SW 1271 (cell line): Measurements from ENCODE around the gene SLC2A4RG.
A peak's percentile ranks its signal among the peaks of the same experiment; 100 is the strongest.
"Not testable (repeated sequence)": the region's sequence is repeated elsewhere in the genome, so short reads cannot be mapped to it uniquely, and the experiment has no call there.

Source experiments
- DNase-seq, 2 experiments: peaks; one replicate each; lab custom pipeline; 2025; lab: John Stamatoyannopoulos, UW

SLC2A4RG gene

GRCh38 chr20:63712191-63712590 lies 27.4 kb upstream of the SLC2A4RG start:
- DNase-seq: no peak

DNA sequence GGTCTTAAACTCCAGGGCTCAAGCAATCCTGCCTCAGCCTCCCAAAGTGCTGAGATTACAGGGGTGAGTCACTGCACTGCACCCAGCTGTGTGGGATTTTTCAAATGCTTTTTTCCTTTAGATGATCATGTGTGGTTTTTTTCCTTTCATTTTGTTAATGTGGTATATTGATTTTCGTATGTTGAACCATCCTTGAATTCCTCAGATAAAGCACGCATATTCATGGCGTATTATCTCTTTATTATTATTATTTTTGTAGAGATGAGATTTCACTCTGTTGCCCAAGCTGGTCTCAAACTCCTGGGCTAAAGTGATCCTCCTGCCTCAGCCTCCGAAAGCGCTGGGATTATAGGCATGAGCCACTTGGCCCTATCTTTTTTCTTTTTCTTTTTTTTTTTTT lies 24.7 kb upstream of the SLC2A4RG start:
- no peak for DNase-seq

DNA sequence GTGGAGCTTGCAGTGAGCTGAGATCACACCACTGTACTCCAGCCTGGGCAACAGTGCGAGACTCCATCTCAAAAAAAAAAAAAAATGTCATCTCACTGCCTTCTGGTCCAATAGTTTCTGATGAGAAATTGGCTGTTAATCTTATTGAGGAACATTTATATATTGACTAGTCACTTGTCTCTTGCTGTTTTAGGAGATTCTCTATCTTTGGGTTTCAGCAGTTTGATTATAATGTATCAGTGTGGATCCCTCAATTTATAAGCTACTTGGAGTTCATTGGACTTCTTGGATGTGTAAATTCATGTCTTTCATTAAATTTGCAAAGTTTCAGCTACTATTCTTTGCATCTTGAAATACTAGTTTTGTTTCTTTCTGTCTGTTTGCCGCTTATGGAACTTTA lies 20.6 kb upstream of the SLC2A4RG start:
- no peak for DNase-seq

GRCh38 chr20:63722967-63723622 lies 16.5 kb upstream of the SLC2A4RG start:
- not testable (repeated sequence) for DNase-seq

DNA sequence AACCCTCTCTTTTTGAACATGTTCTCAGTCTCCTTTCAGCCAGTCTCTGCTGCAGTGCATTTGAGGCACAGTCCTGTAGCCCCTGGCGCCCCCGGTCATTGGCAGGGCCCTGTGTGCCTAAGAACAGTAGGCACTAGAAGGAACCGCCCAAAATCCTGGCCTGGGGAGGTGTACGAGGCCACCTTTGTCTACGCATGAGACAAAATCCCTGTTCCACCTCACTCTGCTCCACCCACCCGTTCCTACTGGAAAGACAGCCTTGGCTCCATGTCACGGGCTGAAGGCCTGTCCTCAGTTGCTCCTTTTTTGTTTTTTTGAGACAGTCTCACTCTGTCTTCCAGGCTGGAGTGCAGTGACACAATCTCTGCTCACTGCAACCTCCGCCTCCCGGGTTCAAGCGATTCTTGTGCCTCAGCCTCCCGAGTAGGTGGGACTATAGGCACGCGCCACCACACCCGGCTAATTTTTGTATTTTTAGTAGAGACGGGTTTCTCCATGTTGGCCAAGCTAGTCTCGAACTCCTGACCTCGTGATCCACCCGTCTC lies 9.3 kb upstream of the SLC2A4RG start:
- not testable (repeated sequence) for DNase-seq

- no peak for DNase-seq
Observed at GRCh38 chr20:63731410-63731809, 8.2 kb upstream of the SLC2A4RG start.

DNA sequence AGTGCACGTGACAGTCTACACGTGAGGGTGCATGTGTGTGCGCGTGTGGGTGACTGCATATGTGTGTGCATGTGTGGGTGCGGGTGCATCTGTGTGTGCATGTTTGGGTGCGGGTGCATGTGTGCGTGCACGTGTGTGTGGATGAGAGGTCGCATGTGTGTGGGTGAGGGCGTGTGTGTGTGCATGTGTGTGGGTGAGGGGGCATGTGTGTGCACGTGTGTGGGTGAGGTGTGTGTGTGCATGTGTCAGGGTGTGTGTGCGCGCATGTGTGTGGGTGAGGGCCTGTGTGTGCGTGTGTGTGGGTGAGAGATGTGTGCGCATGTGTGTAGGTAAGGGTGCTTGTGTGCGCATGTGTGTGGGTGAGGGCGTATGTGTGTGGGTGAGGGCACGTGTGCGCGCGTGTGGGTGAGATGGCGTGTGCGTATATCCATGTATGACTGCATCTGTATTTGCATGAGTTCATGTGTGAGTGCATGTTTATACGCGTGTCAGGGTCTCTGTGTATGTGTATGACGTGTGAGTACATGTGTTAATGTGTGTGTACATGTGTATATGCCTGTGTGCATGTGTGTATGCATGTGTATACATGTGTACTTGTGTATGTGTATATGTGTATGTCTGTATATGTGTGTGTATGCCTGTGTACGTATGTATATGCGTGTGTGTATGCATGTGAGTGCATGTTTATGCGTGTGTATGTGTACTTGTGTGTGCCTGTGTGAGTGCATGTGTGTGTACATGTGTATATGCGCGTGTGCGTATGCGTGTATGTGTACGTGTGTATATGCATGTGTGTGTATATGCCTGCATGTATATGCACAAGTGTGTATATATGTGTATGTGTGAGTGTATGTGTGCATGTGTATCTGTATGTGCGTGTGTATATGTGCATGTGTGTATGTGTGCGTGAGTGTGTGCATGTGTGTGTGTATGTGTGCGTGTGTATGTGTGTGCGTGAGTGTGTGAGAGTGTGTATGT lies 7.2 kb upstream of the SLC2A4RG start:
- DNase-seq: no peak

DNA sequence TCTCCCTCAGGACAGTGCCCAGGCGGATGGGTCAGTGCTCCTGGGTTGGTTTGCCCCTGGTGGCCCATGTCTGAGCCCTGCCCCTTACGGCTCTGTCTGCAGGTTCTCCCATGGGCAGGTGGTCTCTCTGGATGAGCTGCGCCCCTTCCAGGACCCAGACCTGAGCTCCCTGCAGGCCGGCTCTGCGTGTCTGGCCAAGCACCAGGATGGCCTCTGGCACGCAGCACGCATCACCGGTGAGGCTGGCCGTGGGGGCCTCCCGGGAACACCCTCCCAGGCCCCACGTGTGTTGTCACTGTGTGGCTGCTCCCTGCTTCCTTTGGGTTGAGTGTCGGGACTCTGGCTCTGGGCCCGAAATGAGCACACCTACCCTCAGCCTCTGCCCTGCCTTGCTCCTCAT lies 6.5 kb upstream of the SLC2A4RG start:
- no peak for DNase-seq

- DNase-seq: no peak
Observed at GRCh38 chr20:63733579-63734081, 5.9 kb upstream of the SLC2A4RG start.

- no peak for DNase-seq
Observed at GRCh38 chr20:63734111-63734945, 5.2 kb upstream of the SLC2A4RG start.

GRCh38 chr20:63734946-63735858 lies 4.4 kb upstream of the SLC2A4RG start:
- DNase-seq: no peak

GRCh38 chr20:63735859-63736718 lies 3.5 kb upstream of the SLC2A4RG start, which contains the start of gene LIME1:
Gene LIME1 (plus strand): TSS chr20:63736664. CDS start chr20:63737550, 886 bp downstream.
- DNase-seq: no peak

DNA sequence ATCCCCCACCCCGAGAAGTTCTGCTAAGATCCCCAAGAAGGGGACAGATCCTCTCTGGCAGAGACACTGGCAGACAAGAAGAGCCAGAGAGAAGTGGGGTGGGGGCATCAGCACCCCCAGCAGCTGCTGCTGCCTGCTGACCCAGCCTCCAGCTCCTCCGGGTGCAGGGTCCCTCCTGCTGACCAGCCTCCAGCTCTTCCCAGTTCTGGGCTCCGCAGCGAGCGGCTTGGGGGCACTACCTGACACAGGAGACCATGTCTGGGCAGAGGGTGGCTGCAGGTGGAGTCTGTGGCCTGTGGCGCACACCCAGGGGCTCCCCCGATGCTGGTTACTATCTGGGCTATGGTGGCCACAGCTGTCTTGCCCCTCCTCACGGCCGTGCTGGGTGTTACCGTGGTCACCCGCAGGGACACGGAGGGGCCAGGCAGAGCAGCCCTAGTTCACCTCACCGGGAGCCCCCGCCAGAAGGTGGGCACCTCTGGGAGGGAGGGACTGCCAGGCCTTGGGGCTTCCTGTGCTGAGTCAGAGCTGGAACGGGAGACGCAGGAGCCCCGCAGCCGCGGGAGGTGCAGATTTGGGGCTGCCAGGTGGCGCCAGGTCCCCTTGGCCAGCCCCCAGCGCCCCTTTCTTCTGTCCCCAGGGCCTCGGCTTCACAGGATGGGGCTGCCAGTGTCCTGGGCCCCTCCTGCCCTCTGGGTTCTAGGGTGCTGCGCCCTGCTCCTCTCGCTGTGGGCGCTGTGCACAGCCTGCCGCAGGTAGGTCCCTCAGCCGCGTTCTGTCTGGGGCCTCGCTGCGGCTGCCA lies 2.5 kb upstream of the SLC2A4RG start:
- no peak for DNase-seq

- no peak for DNase-seq
Observed at GRCh38 chr20:63737695-63737944, 2.0 kb upstream of the SLC2A4RG start.

GRCh38 chr20:63737945-63738686 lies 1.5 kb upstream of the SLC2A4RG start:
- no peak for DNase-seq

DNA sequence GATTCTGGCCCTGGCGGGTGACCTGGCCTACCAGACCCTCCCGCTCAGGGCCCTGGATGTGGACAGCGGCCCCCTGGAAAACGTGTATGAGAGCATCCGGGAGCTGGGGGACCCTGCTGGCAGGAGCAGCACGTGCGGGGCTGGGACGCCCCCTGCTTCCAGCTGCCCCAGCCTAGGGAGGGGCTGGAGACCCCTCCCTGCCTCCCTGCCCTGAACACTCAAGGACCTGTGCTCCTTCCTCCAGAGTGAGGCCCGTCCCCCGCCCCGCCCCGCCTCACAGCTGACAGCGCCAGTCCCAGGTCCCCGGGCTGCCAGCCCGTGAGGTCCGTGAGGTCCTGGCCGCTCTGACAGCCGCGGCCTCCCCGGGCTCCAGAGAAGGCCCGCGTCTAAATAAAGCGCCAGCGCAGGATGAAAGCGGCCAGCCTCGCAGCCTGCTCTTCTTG lies 868 bp upstream of the SLC2A4RG start:
- DNase-seq: no peak

GRCh38 chr20:63740070-63740626 lies 572 bp downstream of the SLC2A4RG start:
- DNase-seq: peak in 1 of 2 experiments; percentile 33
